Ovary (tissue), 9 donors: ENCODE data around the gene ALK. TPM values are rescaled to one million over a fixed set of nuclear protein-coding genes. Genes with fewer than 3 reads are reported as not detected.

ENCODE experiments used
- DNase-seq, 5 donors: peaks; one replicate each; pipeline ENCODE4 v3.0.0-alpha.2; 2019 to 2020
- H3K27ac ChIP-seq, 2 donors: fragments of 200-600 bp; one replicate each; pipeline versions ENCODE4 v1.5.1 to v1.8.0; 2019 to 2022
- H3K27me3 ChIP-seq: fragments of 200-600 bp; one replicate; pipeline ENCODE4 v1.8.0; 2022
- H3K36me3 ChIP-seq: fragments of 200-600 bp; sonication (generic); one replicate; pipeline ENCODE4 v1.5.1; 2019
- H3K4me1 ChIP-seq: one replicate; pipeline ENCODE4 v1.8.1; 2013; ENCODE audit warnings: mild to moderate bottlenecking, moderate library complexity; ENCODE audit not compliant: insufficient read depth
- H3K4me3 ChIP-seq: fragments of 200-600 bp; sonication (generic); one replicate; pipeline ENCODE4 v1.5.1; 2017
- H3K9me3 ChIP-seq, 2 donors: fragments of 200-600 bp in 1 of 2; sonication (generic) in 1 of 2; one replicate each; pipeline versions ENCODE4 v1.5.1 to v1.8.1; 2013 to 2019; ENCODE audit warnings: mild to moderate bottlenecking in 1 of 2, moderate library complexity in 1 of 2
- EP300 ChIP-seq: sonication (generic); formaldehyde crosslinking; IDR thresholded peaks from one replicate; pipeline ENCODE4 v1.6.1; 2017; ENCODE audit warnings: antibody characterized with exemption
- POLR2A ChIP-seq: fragments of 450-650 bp; IDR thresholded peaks from one replicate; pipeline ENCODE4 v1.6.1; 2017; ENCODE audit warnings: antibody characterized with exemption, mild to moderate bottlenecking, moderate library complexity
- WGBS, 3 donors: extraction: QIAGEN DNeasy Blood & Tissue Kit in 1 of 3; methylation state at CpG; one replicate each; pipeline versions ENCODE4 v1.1.5 to v1.1.7; 2013 to 2017; 5-methylcytosine and 5-hydroxymethylcytosine counted together
- intact Hi-C, 4 donors: fragments of 100-400 bp; cut with DNase I; formaldehyde crosslinking; loops; one replicate each; pipeline versions ENCODE4 v1.11.0 to v1.15.1; 2022 to 2023
- polyA plus RNA-seq, 2 donors: library from polyadenylated mRNA; stranded (reverse); fragments of 200-250 nt in 1 of 2; fragments of 350-450 nt in 1 of 2; fragmentation: Illumina TruSeq in 1 of 2; extraction: RNeasy Lipid Tissue Mini Kit (QIAGEN cat#74804) in 1 of 2; gene quantifications; one replicate each; pipeline ENCODE4 v1.2.3, GENCODE V29; 2013 to 2014
- total RNA-seq, 7 donors: library from RNA; depleted of rRNA in 2 of 7; stranded (reverse); fragments of >200 nt in 2 of 7; fragmentation: NEBNext Ultra II Directional in 3 of 7; extraction: Animal tissue kit (Norgen Biotek cat#: 25700) in 3 of 7; gene quantifications; one replicate each; pipeline versions ENCODE4 v1.1.0 to v1.2.4, GENCODE V29; 2016 to 2023
- TF ChIP-seq, protein P1 (sequence below), 3 donors: fragments of 450-650 bp in 2 of 3; fragments of 200-600 bp in 1 of 3; IDR thresholded peaks; one replicate each; pipeline versions ENCODE4 v1.5.1 to v1.8.0; 2016 to 2022; ENCODE audit warnings: antibody characterized with exemption in 3 of 3, mild to moderate bottlenecking in 1 of 3
- donor health status: DM: no; HTN: no; CAD: no; lungs with moderate emphysema.
- donor health status: DM: no; HTN: no; CAD: no.
- donor health status: Bipolar disorder and iron deficiency.
- donor health status: DM: yes; HTN: yes; CAD: no.
- donor health status: DM: no; HTN: no; CAD: no.
- donor health status: DM: yes; HTN: yes; CAD: no.

The ALK gene
- total and polyA plus RNA-seq, 9 donors = 0.05 to 1.7 (median 0.23) TPM; not detected in 1

DNA sequence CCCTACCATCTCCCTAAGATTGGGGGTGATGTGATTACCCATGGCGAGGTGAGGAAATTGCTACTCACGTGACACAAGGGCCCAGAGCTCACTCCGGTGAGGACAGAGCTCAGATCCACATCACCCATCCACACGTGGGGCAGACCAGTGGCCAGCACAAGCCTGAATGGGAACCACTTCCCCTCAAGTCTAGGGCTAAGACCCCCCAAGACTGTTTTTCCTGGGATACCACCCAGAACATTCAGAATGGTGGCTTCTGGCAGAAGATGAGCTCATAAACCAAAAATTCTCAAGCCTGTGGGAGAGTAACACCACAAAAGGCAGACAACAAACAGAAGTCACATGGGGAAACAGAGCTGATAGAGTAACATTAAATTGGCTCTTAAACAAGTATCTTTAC, 321.4 kb downstream of the ALK start:
- H3K4me1 ChIP-seq = no peaks in the 10 kb centered on the region
- no peak for DNase-seq
- H3K27me3 ChIP-seq = no peaks in the 10 kb centered on the region
- no peak overlapping the region for H3K4me3 ChIP-seq
- no peak overlapping the region for H3K27ac ChIP-seq
- no peaks in the 10 kb centered on the region for H3K9me3 ChIP-seq
- TF ChIP-seq, protein P1, sequence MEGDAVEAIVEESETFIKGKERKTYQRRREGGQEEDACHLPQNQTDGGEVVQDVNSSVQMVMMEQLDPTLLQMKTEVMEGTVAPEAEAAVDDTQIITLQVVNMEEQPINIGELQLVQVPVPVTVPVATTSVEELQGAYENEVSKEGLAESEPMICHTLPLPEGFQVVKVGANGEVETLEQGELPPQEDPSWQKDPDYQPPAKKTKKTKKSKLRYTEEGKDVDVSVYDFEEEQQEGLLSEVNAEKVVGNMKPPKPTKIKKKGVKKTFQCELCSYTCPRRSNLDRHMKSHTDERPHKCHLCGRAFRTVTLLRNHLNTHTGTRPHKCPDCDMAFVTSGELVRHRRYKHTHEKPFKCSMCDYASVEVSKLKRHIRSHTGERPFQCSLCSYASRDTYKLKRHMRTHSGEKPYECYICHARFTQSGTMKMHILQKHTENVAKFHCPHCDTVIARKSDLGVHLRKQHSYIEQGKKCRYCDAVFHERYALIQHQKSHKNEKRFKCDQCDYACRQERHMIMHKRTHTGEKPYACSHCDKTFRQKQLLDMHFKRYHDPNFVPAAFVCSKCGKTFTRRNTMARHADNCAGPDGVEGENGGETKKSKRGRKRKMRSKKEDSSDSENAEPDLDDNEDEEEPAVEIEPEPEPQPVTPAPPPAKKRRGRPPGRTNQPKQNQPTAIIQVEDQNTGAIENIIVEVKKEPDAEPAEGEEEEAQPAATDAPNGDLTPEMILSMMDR (IDR thresholded peaks at IDR 0.05) = no peak
- TF ChIP-seq POLR2A = no peak
- no peak for TF ChIP-seq EP300
- no peaks in the 10 kb centered on the region for H3K36me3 ChIP-seq
- intact Hi-C loops = no loop called here
- WGBS, 3 donors = 89 to 96% (median 92%) methylated on average over 4 of the region's 4 CpGs

DNA sequence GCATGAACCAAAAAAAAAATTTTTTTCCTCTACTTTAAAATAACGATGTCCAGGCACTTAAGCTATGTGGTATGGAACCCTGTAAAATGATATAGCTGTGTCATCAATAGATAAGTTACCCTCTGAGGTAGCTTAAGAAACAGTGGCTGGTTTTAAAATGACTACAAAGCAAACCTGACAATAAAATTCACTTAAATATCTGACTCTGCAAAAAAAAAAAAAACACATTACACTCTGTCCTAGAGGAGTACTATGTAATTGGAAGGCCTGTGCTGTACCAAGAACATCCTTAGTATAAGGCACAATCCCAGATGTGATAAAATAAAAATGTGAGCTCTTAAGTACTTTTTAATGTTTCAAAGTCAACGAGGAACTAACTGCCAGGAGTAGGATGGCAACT, 322.4 kb downstream of the ALK start:
- WGBS, 3 donors = 45 to 68% (median 59%) methylated on average over 2 of the region's 2 CpGs

DNA sequence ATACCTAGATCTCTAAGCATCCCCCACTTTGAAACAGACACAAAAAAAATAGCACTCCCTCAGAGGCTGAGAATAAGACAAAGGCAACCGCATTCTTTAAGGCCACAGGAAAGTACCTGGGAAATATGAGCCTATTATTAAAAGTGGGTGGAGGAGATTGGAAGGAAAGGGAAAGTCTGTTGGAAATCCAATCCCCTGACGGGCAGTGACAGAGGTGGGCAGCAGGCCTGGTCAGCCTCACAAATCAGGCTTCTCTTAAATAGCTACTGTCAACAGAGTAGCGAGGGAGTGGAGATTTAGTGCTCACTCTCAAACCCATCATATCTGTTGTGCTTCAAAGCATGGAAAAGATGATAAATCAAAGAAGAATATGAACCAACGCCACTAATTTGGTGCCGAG, 324.4 kb downstream of the ALK start:
- intact Hi-C loops = no loop called here
- Histone ChIP-seq H3K36me3 (no peaks in the 10 kb centered on the region), H3K4me1 (no peaks in the 10 kb centered on the region), H3K27me3 (no peaks in the 10 kb centered on the region), H3K27ac (no peak overlapping the region), H3K4me3 (no peak overlapping the region), H3K9me3 (no peaks in the 10 kb centered on the region)
- WGBS, 3 donors = 53 to 86% (median 56%) methylated on average over 5 of the region's 5 CpGs
- no peak for DNase-seq
- TF ChIP-seq POLR2A = no peak
- TF ChIP-seq EP300 = no peak
- TF ChIP-seq, protein P1 (IDR thresholded peaks at IDR 0.05) = no peak

More for the DNA sequence above, 322.4 kb downstream of the ALK start:
- no peak for DNase-seq
- H3K36me3 ChIP-seq = no peaks in the 10 kb centered on the region
- H3K27ac ChIP-seq = no peak overlapping the region
- H3K27me3 ChIP-seq = no peaks in the 10 kb centered on the region
- no peaks in the 10 kb centered on the region for H3K4me1 ChIP-seq
- no peaks in the 10 kb centered on the region for H3K9me3 ChIP-seq
- TF ChIP-seq EP300 (no peak), POLR2A (no peak)
- TF ChIP-seq, protein P1 (IDR thresholded peaks at IDR 0.05) = no peak
- intact Hi-C loops = no loop called here
- H3K4me3 ChIP-seq = no peak overlapping the region

DNA sequence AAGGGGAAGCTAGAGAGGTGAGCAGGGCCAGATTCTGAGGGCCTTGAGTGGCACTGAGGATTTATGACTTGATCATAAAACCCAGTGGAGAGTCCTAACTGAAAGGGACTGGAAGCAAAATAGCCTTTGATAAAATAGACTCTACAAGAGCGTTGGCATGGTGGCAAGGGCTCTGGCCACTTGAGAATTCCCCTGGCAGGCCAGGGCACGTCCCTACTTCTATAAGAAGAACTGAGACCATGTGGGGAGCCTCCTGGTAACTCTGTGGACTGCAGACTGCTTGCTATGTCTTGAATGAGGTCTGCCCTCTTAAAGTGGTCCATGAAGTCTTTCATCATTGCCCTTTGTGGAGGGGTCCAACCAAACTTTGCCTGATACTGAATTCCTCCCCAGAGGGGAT, 324.8 kb downstream of the ALK start:
- 78 to 92% (median 84%) methylated on average over 2 of the region's 2 CpGs for WGBS, 3 donors
- TF ChIP-seq POLR2A = no peak
- TF ChIP-seq EP300 = no peak
- TF ChIP-seq, protein P1 (IDR thresholded peaks at IDR 0.05) = no peak
- intact Hi-C loops = no loop called here

More for the DNA sequence above, 324.8 kb downstream of the ALK start:
- Histone ChIP-seq H3K4me3 (no peak overlapping the region), H3K27me3 (no peaks in the 10 kb centered on the region), H3K27ac (no peak overlapping the region), H3K9me3 (no peaks in the 10 kb centered on the region), H3K4me1 (no peaks in the 10 kb centered on the region), H3K36me3 (no peaks in the 10 kb centered on the region)
- no peak for DNase-seq
